ENCODE measurements around the gene ZNF18. TPM values are rescaled to one million over a fixed set of nuclear protein-coding genes. Genes with fewer than 3 reads are reported as not detected.
A peak's percentile ranks its signal among the peaks of the same experiment; 100 is the strongest.

The ZNF18 gene, protein sequence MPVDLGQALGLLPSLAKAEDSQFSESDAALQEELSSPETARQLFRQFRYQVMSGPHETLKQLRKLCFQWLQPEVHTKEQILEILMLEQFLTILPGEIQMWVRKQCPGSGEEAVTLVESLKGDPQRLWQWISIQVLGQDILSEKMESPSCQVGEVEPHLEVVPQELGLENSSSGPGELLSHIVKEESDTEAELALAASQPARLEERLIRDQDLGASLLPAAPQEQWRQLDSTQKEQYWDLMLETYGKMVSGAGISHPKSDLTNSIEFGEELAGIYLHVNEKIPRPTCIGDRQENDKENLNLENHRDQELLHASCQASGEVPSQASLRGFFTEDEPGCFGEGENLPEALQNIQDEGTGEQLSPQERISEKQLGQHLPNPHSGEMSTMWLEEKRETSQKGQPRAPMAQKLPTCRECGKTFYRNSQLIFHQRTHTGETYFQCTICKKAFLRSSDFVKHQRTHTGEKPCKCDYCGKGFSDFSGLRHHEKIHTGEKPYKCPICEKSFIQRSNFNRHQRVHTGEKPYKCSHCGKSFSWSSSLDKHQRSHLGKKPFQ
- total RNA-seq (10.7 TPM in 2 replicates), polyA plus RNA-seq (9.9 and 13.6 TPM in 2 replicates)

- no peaks in the 10 kb centered on the region for H3K36me3 ChIP-seq
- H3K27ac ChIP-seq, result peak within 1 kb of the TSS; percentile 83
- no peaks in the 10 kb centered on the region for H3K27me3 ChIP-seq
- DNase-seq (ENCODE audit: low read depth in 1 of 2, low spot score in 1 of 2), result peak; percentile 96 to 98
- peaks cover 5% of the 10 kb centered on the region for H3K4me1 ChIP-seq (ENCODE audit: low read depth)
- TF ChIP-seq, protein P1, sequence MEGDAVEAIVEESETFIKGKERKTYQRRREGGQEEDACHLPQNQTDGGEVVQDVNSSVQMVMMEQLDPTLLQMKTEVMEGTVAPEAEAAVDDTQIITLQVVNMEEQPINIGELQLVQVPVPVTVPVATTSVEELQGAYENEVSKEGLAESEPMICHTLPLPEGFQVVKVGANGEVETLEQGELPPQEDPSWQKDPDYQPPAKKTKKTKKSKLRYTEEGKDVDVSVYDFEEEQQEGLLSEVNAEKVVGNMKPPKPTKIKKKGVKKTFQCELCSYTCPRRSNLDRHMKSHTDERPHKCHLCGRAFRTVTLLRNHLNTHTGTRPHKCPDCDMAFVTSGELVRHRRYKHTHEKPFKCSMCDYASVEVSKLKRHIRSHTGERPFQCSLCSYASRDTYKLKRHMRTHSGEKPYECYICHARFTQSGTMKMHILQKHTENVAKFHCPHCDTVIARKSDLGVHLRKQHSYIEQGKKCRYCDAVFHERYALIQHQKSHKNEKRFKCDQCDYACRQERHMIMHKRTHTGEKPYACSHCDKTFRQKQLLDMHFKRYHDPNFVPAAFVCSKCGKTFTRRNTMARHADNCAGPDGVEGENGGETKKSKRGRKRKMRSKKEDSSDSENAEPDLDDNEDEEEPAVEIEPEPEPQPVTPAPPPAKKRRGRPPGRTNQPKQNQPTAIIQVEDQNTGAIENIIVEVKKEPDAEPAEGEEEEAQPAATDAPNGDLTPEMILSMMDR (IDR thresholded peaks at IDR 0.05; ENCODE audit: low read depth, low read length), result no peak
- H3K9me3 ChIP-seq (ENCODE audit: low read depth), result no peaks in the 10 kb centered on the region
- H3K4me3 ChIP-seq, result peak within 1 kb of the TSS; percentile 56
These were observed at the start of gene ZNF18 for GRCh38 chr17:11997147-11997971. Gene ZNF18 (minus strand): TSS chr17:11997475. CDS start chr17:11992829, 4,646 bp downstream.

DNA sequence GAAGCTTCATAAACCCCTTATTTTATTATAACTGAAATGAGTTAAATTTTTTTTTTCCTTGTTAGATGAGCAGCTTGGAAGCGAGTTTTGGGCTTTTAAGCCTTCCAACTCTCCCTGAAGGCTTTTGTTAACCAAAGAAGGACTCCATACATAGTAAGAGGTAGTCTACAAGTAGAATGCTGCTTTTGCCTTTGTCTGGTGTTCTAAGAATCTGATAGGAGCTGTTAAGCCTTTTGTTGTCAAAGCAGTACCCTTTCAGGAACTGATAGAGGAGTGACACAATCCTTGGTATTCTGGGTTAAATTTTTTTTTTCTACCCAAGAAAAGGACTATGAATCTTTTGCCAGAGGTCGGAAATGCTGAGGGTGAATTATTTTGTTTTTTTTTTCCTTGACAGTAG, 49.5 kb upstream of the ZNF18 start:
- Histone ChIP-seq H3K9me3 (ENCODE audit: low read depth) (no peaks in the 10 kb centered on the region), H3K27me3 (no peaks in the 10 kb centered on the region), H3K4me1 (ENCODE audit: low read depth) (peaks cover 16% of the 10 kb centered on the region), H3K4me3 (no peak overlapping the region), H3K36me3 (no peaks in the 10 kb centered on the region), H3K27ac (no peak overlapping the region)
- TF ChIP-seq, protein P1 (IDR thresholded peaks at IDR 0.05; ENCODE audit: low read depth, low read length), result no peak
- DNase-seq (ENCODE audit: low read depth in 1 of 2, low spot score in 1 of 2), result no peak

- no peak overlapping the region for H3K4me3 ChIP-seq
- no peak for DNase-seq (ENCODE audit: low read depth in 1 of 2, low spot score in 1 of 2)
- no peaks in the 10 kb centered on the region for H3K9me3 ChIP-seq (ENCODE audit: low read depth)
These were observed 46.4 kb upstream of the ZNF18 start for GRCh38 chr17:12043702-12044101.

DNA sequence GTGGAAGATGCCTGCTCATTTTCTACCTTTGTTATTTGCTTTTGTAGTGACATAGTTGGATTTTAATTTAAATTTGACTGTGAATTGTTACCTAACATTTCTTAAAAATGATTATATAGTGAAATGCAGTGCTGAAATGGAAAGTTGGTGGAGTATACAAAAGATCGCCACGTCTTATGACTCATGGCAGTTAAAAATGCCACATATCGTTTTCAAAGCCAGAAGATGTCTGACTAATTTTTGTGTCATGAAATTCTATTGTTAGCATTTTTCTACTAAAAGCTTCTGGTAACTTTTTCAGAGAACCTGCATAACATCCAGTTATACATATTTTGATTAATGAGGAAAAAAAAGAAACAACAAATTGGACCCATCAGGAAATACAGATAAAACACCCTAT, 44.0 kb upstream of the ZNF18 start:
- Histone ChIP-seq H3K27ac (no peak overlapping the region), H3K27me3 (no peaks in the 10 kb centered on the region), H3K4me3 (no peak overlapping the region), H3K36me3 (no peaks in the 10 kb centered on the region), H3K4me1 (ENCODE audit: low read depth) (peaks cover 10% of the 10 kb centered on the region), H3K9me3 (ENCODE audit: low read depth) (no peaks in the 10 kb centered on the region)
- TF ChIP-seq, protein P1 (IDR thresholded peaks at IDR 0.05; ENCODE audit: low read depth, low read length), result no peak
- peak in 1 of 2 donors; percentile 66 for DNase-seq (ENCODE audit: low read depth in 1 of 2, low spot score in 1 of 2)

More at GRCh38 chr17:12043702-12044101, 46.4 kb upstream of the ZNF18 start:
- TF ChIP-seq, protein P1 (IDR thresholded peaks at IDR 0.05; ENCODE audit: low read depth, low read length), result no peak
- Histone ChIP-seq H3K27ac (no peak overlapping the region), H3K36me3 (no peaks in the 10 kb centered on the region), H3K4me1 (ENCODE audit: low read depth) (peaks cover 13% of the 10 kb centered on the region), H3K27me3 (no peaks in the 10 kb centered on the region)

GRCh38 chr17:12040478-12040877, 43.2 kb upstream of the ZNF18 start:
- no peaks in the 10 kb centered on the region for H3K27me3 ChIP-seq
- H3K36me3 ChIP-seq, result no peaks in the 10 kb centered on the region

More at GRCh38 chr17:12040478-12040877, 43.2 kb upstream of the ZNF18 start:
- no peak for DNase-seq (ENCODE audit: low read depth in 1 of 2, low spot score in 1 of 2)
- H3K4me3 ChIP-seq, result no peak overlapping the region
- H3K27ac ChIP-seq, result no peak overlapping the region
- peaks cover 10% of the 10 kb centered on the region for H3K4me1 ChIP-seq (ENCODE audit: low read depth)
- TF ChIP-seq, protein P1 (IDR thresholded peaks at IDR 0.05; ENCODE audit: low read depth, low read length), result no peak
- no peaks in the 10 kb centered on the region for H3K9me3 ChIP-seq (ENCODE audit: low read depth)
